HG03060 (cell line): ENCODE data around the gene TMSB15C.

Source experiments
- ATAC-seq: cut with Tn5 transposase; IDR thresholded peaks from one replicate; pipeline ENCODE4 v1.9.1; 2021; ENCODE audit warnings: low read depth, moderate number of reproducible peaks; ENCODE audit not compliant: unreplicated experiment

The TMSB15C gene

DNA sequence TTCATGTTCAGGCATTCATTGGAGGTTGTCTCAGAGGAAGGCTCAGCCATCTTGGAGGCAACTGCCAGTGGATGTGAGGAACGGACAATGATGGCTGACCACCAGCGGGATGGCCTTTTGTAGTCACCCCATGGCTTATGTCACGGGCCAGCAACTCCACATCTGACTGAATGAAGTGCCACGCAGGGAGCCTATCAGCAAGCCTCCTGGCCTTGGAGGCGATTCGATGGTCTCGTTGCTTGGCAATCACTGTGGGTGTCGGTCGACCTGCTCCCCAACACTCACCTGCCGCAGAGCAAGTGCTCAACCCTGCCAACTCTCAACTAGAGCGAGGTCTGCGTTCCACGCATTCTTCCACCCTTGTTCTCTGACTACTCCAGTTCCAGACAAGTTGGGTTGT, 28.9 kb downstream of the TMSB15C start:
- no peak for ATAC-seq

DNA sequence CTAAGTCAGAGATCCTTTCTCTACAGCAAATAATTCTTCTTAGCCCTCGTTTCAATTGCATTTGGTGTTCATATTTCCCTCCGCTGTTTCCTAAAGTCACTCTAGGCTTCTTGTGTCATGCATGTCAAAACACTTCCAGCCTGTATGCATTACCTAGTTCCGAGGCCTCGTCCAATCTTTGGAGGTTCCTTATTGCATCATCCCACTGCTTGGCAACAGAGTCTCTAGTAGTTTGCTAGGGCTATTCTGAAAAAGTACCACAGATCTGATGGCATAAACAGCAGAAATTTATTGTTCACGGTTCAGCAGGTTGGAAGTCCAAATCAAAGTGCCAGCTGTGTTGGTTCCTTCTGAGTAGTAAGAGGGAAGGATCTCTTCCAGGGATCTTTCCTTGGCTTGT, 30.4 kb downstream of the TMSB15C start:
- ATAC-seq, result no peak

DNA sequence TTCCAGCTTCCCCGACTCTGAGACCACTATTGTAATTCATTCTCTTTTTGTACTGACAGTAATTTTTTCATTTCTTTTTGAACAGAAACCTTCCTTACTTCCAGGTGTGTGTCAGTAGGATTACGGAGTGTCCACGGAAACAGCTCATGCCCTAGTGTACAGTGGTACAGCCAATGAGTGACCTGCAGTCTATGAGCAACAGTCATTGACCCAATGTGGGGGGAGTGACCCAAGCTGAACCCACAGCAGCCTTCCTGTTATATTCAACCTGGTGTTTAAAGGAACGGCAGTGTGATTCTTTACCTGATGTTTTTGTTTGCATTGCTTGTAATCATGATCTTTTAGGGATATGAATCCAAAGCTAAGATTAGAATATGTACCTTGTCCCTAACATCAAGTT, 35.0 kb downstream of the TMSB15C start:
- no peak for ATAC-seq

GRCh38 chrX:104039689-104040505, 36.1 kb downstream of the TMSB15C start, which contains the start of gene H2BW2:
H2BW2 (plus strand) TSS chrX:104039956; CDS start chrX:104039995, 39 bp downstream.
- no peak for ATAC-seq
